Body of pancreas (tissue), 4 donors: Measurements from ENCODE around the gene RASA2.

Experiments used
- CTCF ChIP-seq, 7 experiments: fragments of 450-650 bp in 4 of 7; fragments of 200-600 bp in 3 of 7; sonication (generic) in 3 of 7; IDR thresholded peaks; one replicate each; pipeline ENCODE4 v1.5.1; 2016 to 2019; ENCODE audit warnings: antibody characterized with exemption in 7 of 7
- POLR2A ChIP-seq, 3 donors: fragments of 450-650 bp; IDR thresholded peaks; one replicate each; pipeline ENCODE4 v1.6.1; 2016; ENCODE audit warnings: antibody characterized with exemption in 3 of 3, mild to moderate bottlenecking in 2 of 3

- TF ChIP-seq CTCF (IDR thresholded peaks at IDR 0.05): no peak
- TF ChIP-seq POLR2A (IDR thresholded peaks at IDR 0.05): no peak
Measured at GRCh38 chr3:141499284-141499683, 12.5 kb downstream of the RASA2 start.
